Peyer's patch (tissue), 4 donors: ENCODE data around the gene CALR3.

Experiments
- POLR2A ChIP-seq, 2 donors: fragments of 450-650 bp; IDR thresholded peaks; one replicate each; pipeline ENCODE4 v1.5.1; 2017; ENCODE audit warnings: antibody characterized with exemption in 2 of 2, mild to moderate bottlenecking in 2 of 2, moderate library complexity in 2 of 2
- TF ChIP-seq, protein P1 (sequence below), 6 experiments: fragments of 450-650 bp in 4 of 6; fragments of 200-600 bp in 2 of 6; sonication (generic) in 1 of 6; IDR thresholded peaks; one replicate each; pipeline ENCODE4 v1.5.1; 2017 to 2019; ENCODE audit warnings: antibody characterized with exemption in 6 of 6, mild to moderate bottlenecking in 3 of 6, moderate library complexity in 1 of 6

- TF ChIP-seq, protein P1, sequence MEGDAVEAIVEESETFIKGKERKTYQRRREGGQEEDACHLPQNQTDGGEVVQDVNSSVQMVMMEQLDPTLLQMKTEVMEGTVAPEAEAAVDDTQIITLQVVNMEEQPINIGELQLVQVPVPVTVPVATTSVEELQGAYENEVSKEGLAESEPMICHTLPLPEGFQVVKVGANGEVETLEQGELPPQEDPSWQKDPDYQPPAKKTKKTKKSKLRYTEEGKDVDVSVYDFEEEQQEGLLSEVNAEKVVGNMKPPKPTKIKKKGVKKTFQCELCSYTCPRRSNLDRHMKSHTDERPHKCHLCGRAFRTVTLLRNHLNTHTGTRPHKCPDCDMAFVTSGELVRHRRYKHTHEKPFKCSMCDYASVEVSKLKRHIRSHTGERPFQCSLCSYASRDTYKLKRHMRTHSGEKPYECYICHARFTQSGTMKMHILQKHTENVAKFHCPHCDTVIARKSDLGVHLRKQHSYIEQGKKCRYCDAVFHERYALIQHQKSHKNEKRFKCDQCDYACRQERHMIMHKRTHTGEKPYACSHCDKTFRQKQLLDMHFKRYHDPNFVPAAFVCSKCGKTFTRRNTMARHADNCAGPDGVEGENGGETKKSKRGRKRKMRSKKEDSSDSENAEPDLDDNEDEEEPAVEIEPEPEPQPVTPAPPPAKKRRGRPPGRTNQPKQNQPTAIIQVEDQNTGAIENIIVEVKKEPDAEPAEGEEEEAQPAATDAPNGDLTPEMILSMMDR (IDR thresholded peaks at IDR 0.05) = no peak
- TF ChIP-seq POLR2A (IDR thresholded peaks at IDR 0.05) = no peak
These were observed 29.2 kb upstream of the CALR3 start for GRCh38 chr19:16524991-16525734.
